ENCODE data around the gene FAM13A. TPM values are rescaled to one million over a fixed set of nuclear protein-coding genes. Genes with fewer than 3 reads are reported as not detected.
A peak's percentile ranks its signal among the peaks of the same experiment; 100 is the strongest.

The FAM13A gene
- total RNA-seq, 4 donors from 2014 or later, result 5.2 to 19.1 (median 8.2) TPM

GRCh38 chr4:88963817-88964216, 93.2 kb downstream of the FAM13A start:
- TF ChIP-seq CTCF (IDR thresholded peaks at IDR 0.05) (no peak), POLR2A (IDR thresholded peaks at IDR 0.05) (no peak)
- no peak overlapping the region for H3K4me3 ChIP-seq
- DNase-seq, result no peak

GRCh38 chr4:88962396-88962795, 94.6 kb downstream of the FAM13A start:
- Histone ChIP-seq H3K36me3 (no peaks in the 10 kb centered on the region), H3K9me3 (no peaks in the 10 kb centered on the region), H3K27me3 (no peaks in the 10 kb centered on the region), H3K4me3 (no peak overlapping the region), H3K4me1 (peaks cover 0 to 36% (median 11%) of the 10 kb centered on the region in 3 donors), H3K27ac (no peak overlapping the region)
- DNase-seq, result no peak
- intact Hi-C loops (cut with DNase I), result no loop called here
- no peak for TF ChIP-seq CTCF (IDR thresholded peaks at IDR 0.05)
- no peak for TF ChIP-seq POLR2A (IDR thresholded peaks at IDR 0.05)
- 91 to 100% methylated on average over 2 of the region's 2 CpGs for WGBS, 2 donors

More at GRCh38 chr4:88963817-88964216, 93.2 kb downstream of the FAM13A start:
- Histone ChIP-seq H3K36me3 (no peaks in the 10 kb centered on the region), H3K27ac (peak overlapping the region in 3 of 4 donors; percentile 37 to 85 (median 79)), H3K27me3 (no peaks in the 10 kb centered on the region), H3K4me1 (peaks cover 0 to 40% (median 4%) of the 10 kb centered on the region in 3 donors), H3K9me3 (no peaks in the 10 kb centered on the region)
- WGBS, 2 donors, result 29 to 54% methylated on average over 2 of the region's 2 CpGs
- intact Hi-C loops (cut with DNase I), result no loop called here

GRCh38 chr4:88960576-88960975, 96.4 kb downstream of the FAM13A start:
- intact Hi-C loops (cut with DNase I), result no loop called here
- no peak for TF ChIP-seq POLR2A (IDR thresholded peaks at IDR 0.05)
- TF ChIP-seq CTCF (IDR thresholded peaks at IDR 0.05), result no peak
- Histone ChIP-seq H3K27ac (no peak overlapping the region), H3K4me1 (peaks cover 0 to 32% (median 11%) of the 10 kb centered on the region in 3 donors), H3K4me3 (no peak overlapping the region), H3K27me3 (no peaks in the 10 kb centered on the region), H3K9me3 (no peaks in the 10 kb centered on the region), H3K36me3 (no peaks in the 10 kb centered on the region)
- 72 to 76% methylated on average over 1 of the region's 1 CpG for WGBS, 2 donors
- no peak for DNase-seq

GRCh38 chr4:88958080-88958479, 98.9 kb downstream of the FAM13A start:
- Histone ChIP-seq H3K27ac (no peak overlapping the region), H3K36me3 (no peaks in the 10 kb centered on the region), H3K4me3 (no peak overlapping the region), H3K9me3 (no peaks in the 10 kb centered on the region), H3K4me1 (peaks cover 0 to 13% (median 7%) of the 10 kb centered on the region in 3 donors), H3K27me3 (no peaks in the 10 kb centered on the region)
- no peak for DNase-seq
- intact Hi-C loops (cut with DNase I), result no loop called here
- WGBS, 2 donors, result 47 to 54% methylated on average over 3 of the region's 3 CpGs
- TF ChIP-seq CTCF (IDR thresholded peaks at IDR 0.05) (no peak), POLR2A (IDR thresholded peaks at IDR 0.05) (no peak)

- no peak for DNase-seq
- Histone ChIP-seq H3K27ac (peak overlapping the region in 1 of 4 donors; percentile 31), H3K9me3 (no peaks in the 10 kb centered on the region), H3K4me3 (no peak overlapping the region), H3K27me3 (no peaks in the 10 kb centered on the region), H3K4me1 (peaks cover 0 to 9% (median 7%) of the 10 kb centered on the region in 3 donors), H3K36me3 (no peaks in the 10 kb centered on the region)
- intact Hi-C loops (cut with DNase I), result no loop called here
- no peak for TF ChIP-seq CTCF (IDR thresholded peaks at IDR 0.05)
- TF ChIP-seq POLR2A (IDR thresholded peaks at IDR 0.05), result no peak
- 50 to 54% methylated on average over 2 of the region's 2 CpGs for WGBS, 2 donors
Measured at GRCh38 chr4:88957570-88957969, 99.4 kb downstream of the FAM13A start.

All from esophagus squamous epithelium (tissue), 5 donors.